Measurements from ENCODE around the gene CAMK1D.

The CAMK1D gene

DNA sequence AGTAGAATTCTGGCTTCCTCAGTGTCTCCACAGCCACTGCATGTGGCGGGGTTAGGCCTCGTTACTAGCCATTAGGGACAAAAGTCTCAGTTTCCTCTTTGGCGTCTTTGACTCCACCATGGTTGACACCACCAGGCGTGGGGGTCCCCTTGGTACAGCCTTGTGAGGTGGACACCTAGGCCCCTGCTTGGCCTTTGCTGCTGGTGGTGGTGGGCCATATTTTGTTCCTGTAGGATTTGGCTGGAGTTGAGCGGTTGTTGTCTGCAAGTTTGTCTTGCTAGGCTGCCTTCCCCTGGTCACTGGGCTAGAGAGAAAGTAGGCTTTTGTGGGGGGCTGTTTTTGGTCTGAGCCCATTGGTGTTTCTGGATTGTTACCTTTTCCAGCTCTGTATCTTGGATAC is 272.7 kb downstream of the CAMK1D start:
- Histone ChIP-seq H3K27ac (no peak overlapping the region), H3K4me3 (no peak overlapping the region), H3K36me3 (no peaks in the 10 kb centered on the region), H3K4me1 (peaks cover 6 to 32% (median 16%) of the 10 kb centered on the region in 10 experiments; a peak in 18 of 20 replicates), H3K27me3 (no peaks in the 10 kb centered on the region), H4K20me1 (peaks cover 0 to 3% (median 0%) of the 10 kb centered on the region in 11 experiments; a peak in 2 of 22 replicates), H3K9ac (no peak overlapping the region), H3K9me3 (replicated peaks in 1 of 11) (peaks cover 0 to 16% (median 5%) of the 10 kb centered on the region in 11 experiments; a peak in 9 of 22 replicates), H3K4me2 (no peak overlapping the region)
- TF ChIP-seq Cebpa-rat (IDR thresholded peaks at IDR 0.05): no peak

DNA sequence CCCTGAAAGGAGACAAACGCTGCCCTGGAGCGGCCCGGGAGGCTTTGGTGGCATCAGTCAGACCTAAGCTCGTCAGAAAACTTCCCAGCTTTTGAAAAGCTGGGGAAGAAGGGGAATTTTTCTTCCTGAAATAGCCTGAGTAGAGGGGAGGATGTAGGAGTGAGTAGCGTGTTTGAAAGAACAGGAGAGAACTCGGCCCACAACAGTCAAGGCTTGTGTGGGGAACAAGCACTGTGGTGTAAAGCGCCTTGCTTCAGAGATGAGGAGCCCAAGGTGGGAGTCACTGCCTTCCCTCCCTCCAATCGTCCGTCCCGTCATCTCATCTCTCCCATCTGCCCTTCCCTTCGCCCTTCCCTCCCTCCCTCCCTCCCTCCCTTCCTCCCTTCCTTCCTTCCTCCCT is 273.3 kb downstream of the CAMK1D start:
- Histone ChIP-seq H3K4me1 (peaks cover 3 to 25% (median 14%) of the 10 kb centered on the region in 10 experiments; a peak in 18 of 20 replicates), H4K20me1 (no peaks in the 10 kb centered on the region; a peak in 1 of 22 replicates), H3K36me3 (no peaks in the 10 kb centered on the region), H3K9me3 (replicated peaks in 1 of 11) (peaks cover 0 to 16% (median 5%) of the 10 kb centered on the region in 11 experiments; a peak in 9 of 22 replicates), H3K4me3 (no peak overlapping the region), H3K4me2 (no peak overlapping the region), H3K27me3 (no peaks in the 10 kb centered on the region), H3K27ac (no peak overlapping the region), H3K9ac (no peak overlapping the region)
- TF ChIP-seq Cebpa-rat (IDR thresholded peaks at IDR 0.05): no peak

DNA sequence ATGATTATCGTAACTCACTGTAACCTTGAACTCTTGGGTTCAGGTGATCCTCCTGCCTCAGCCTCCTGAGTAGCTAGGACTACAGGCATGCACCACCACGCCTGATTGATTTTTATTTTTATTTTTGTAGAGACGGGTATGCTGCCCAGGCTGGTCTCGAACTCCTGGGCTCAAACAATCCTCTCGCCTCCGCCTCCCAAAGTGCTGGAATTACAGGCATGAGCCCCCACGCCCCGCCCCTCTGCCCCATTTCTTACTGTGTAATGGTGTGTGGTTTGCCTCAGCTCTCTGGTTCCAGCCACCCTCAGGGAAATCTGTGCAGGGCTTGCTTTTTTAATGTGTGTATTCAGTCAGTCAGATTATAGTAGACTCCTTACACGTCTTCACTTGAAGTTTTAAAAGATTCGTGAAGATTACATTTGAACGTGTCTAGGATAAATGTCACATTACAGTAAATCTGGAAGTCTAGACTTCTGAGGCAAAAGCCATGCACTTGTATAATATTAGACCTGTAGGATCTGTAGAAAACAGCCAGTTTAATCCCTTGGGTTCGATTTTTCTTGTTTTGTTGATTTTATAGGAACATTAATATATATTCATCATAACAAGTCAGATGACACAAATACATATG is 276.2 kb downstream of the CAMK1D start:
- no peaks in the 10 kb centered on the region for H4K20me1 ChIP-seq
- H3K36me3 ChIP-seq: 0 out of 22 replicates have a peak, but pooled peaks cover 0 to 1% (median 0%) of the 10 kb centered on the region in 11 experiments
- no peak for TF ChIP-seq Cebpa-rat (IDR thresholded peaks at IDR 0.05)
- peaks cover 0 to 16% (median 6%) of the 10 kb centered on the region in 11 experiments; a peak in 12 of 22 replicates for H3K9me3 ChIP-seq (replicated peaks in 1 of 11)
- H3K4me1 ChIP-seq: peaks cover 0 to 7% (median 3%) of the 10 kb centered on the region in 10 experiments; a peak in 11 of 20 replicates
- H3K27ac ChIP-seq: no peak overlapping the region
- no peak overlapping the region for H3K4me3 ChIP-seq
- no peak overlapping the region for H3K9ac ChIP-seq
- no peaks in the 10 kb centered on the region for H3K27me3 ChIP-seq
- H3K4me2 ChIP-seq: no peak overlapping the region

DNA sequence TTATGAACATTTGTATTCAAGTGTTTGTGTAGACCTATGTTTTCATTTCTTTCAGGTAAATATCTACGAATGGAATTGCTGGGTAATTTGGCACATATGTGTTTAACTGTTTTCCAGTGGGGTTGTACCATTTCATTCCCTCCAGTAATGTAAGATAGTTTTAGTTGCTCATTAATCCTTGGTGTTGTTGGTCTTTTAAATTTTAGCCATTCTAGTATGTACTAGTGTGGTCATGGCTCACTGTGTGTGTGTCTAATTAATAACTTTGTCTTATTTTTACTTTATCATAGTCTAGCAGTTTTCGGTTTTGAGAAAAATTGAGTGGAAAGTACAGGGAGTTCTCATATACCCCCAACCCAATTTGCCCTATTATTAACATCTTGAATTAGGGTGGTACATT is 278.8 kb downstream of the CAMK1D start:
- Histone ChIP-seq H3K4me2 (no peak overlapping the region), H4K20me1 (no peaks in the 10 kb centered on the region), H3K4me1 (peaks cover 0 to 7% (median 0%) of the 10 kb centered on the region in 10 experiments; a peak in 4 of 20 replicates), H3K36me3 (peaks cover 0 to 15% (median 0%) of the 10 kb centered on the region in 11 experiments; a peak in 1 of 22 replicates), H3K4me3 (no peak overlapping the region), H3K27me3 (no peaks in the 10 kb centered on the region), H3K9ac (no peak overlapping the region), H3K27ac (no peak overlapping the region), H3K9me3 (replicated peaks in 1 of 11) (peaks cover 0 to 18% (median 0%) of the 10 kb centered on the region in 11 experiments; a peak in 8 of 22 replicates)
- TF ChIP-seq Cebpa-rat (IDR thresholded peaks at IDR 0.05): no peak

DNA sequence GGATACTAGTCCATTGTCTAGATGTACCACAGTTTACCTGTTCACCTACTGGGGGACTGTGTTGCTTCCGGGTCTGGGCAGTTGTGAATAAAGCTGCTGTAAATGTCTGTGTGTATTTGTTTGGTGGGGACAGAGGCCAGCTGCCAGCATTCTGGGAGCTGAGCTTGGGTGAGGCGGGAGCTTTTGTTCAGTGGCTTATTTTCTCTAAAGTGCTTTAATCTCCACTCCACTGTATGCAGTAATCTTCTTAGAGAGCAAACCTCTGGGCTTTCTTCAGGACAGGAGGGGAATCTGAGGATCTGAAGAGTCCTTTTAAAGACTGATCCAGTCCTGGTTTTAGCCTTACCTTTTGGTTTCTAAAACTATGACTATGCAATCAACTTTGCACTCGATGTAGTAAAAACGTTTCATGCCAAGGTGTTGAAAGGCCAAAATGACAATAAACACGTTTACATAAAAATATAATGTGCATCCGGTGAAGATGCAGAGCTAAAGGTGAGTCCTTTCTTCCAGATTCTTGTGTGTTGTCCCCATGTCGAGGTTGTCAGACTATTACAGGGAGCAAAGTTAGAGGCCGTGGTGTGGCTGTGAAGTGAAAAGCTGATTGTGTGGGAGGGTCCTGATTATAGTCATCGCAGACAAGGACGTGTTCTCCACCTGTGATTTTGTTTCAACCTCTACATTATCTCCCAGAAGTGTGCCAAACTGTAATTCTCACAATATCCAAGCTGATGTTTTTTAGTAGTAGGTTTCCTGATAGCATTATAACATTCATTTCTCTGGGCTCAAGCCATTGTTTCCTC is 279.8 kb downstream of the CAMK1D start:
- no peaks in the 10 kb centered on the region for H3K27me3 ChIP-seq
- no peak for TF ChIP-seq Cebpa-rat (IDR thresholded peaks at IDR 0.05)
- peaks cover 0 to 8% (median 0%) of the 10 kb centered on the region in 10 experiments; a peak in 4 of 20 replicates for H3K4me1 ChIP-seq
- no peak overlapping the region for H3K4me2 ChIP-seq
- H3K9ac ChIP-seq: no peak overlapping the region
- H3K27ac ChIP-seq: no peak overlapping the region
- no peaks in the 10 kb centered on the region; a peak in 2 of 22 replicates for H4K20me1 ChIP-seq
- no peak overlapping the region for H3K4me3 ChIP-seq
- H3K36me3 ChIP-seq: peaks cover 0 to 15% (median 0%) of the 10 kb centered on the region in 11 experiments; a peak in 1 of 22 replicates
- H3K9me3 ChIP-seq (replicated peaks in 1 of 11): peaks cover 0 to 18% (median 0%) of the 10 kb centered on the region in 11 experiments; a peak in 8 of 22 replicates

DNA sequence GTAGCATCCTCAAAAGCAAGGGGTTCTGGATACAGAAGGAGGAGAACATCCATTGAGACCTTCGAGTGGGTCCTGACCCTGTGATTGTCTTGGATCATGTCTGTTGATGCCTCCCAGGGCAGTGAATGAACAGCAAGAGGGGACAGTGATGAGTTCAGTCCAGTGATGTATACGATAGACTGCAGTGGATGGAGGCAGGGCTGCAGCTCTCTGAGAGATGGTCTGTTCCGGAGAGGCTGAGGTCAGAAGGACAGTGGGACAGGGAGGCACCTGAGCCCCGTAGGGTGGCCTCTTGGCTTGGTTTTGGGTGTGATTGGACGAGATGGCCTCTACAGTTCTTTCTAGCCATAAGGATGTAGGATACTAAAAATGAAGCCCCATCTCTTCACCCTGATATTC is 280.4 kb downstream of the CAMK1D start:
- H3K9ac ChIP-seq: no peak overlapping the region
- H3K27ac ChIP-seq: no peak overlapping the region
- no peaks in the 10 kb centered on the region for H3K27me3 ChIP-seq
- H3K36me3 ChIP-seq: peaks cover 0 to 15% (median 0%) of the 10 kb centered on the region in 11 experiments; a peak in 1 of 22 replicates
- TF ChIP-seq Cebpa-rat (IDR thresholded peaks at IDR 0.05): no peak
- no peak overlapping the region for H3K4me3 ChIP-seq
- peaks cover 0 to 8% (median 0%) of the 10 kb centered on the region in 10 experiments; a peak in 4 of 20 replicates for H3K4me1 ChIP-seq
- H3K9me3 ChIP-seq (replicated peaks in 1 of 11): peaks cover 0 to 18% (median 0%) of the 10 kb centered on the region in 11 experiments; a peak in 8 of 22 replicates
- no peak overlapping the region for H3K4me2 ChIP-seq
- H4K20me1 ChIP-seq: no peaks in the 10 kb centered on the region; a peak in 2 of 22 replicates

DNA sequence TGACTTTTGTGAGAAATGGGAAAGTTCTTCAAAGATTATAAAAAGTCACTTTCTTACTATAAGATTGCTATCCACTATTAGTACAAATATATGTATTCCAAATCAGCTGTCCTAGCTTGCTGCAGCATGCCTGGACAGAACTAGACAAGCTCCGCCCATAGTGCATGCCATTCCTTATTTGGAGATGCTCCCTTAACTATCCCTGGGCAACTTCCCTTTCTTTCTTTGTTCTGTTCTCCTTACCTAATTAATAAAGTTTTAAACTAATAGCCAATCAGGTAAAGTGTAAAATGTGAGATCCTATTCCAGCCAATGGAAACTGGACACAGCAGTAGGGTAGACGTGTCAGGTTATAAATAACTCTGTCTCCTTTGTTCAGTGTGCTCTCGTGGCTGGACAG is 281.9 kb downstream of the CAMK1D start:
- Histone ChIP-seq H3K36me3 (peaks cover 0 to 15% (median 0%) of the 10 kb centered on the region in 11 experiments; a peak in 1 of 22 replicates), H4K20me1 (peaks cover 0 to 4% (median 0%) of the 10 kb centered on the region in 11 experiments; a peak in 4 of 22 replicates), H3K27ac (no peak overlapping the region), H3K4me2 (no peak overlapping the region), H3K9ac (no peak overlapping the region), H3K4me1 (peaks cover 0 to 11% (median 3%) of the 10 kb centered on the region in 10 experiments; a peak in 12 of 20 replicates), H3K27me3 (no peaks in the 10 kb centered on the region), H3K4me3 (no peak overlapping the region), H3K9me3 (replicated peaks in 1 of 11) (peaks cover 0 to 18% (median 0%) of the 10 kb centered on the region in 11 experiments; a peak in 8 of 22 replicates)
- no peak for TF ChIP-seq Cebpa-rat (IDR thresholded peaks at IDR 0.05)

DNA sequence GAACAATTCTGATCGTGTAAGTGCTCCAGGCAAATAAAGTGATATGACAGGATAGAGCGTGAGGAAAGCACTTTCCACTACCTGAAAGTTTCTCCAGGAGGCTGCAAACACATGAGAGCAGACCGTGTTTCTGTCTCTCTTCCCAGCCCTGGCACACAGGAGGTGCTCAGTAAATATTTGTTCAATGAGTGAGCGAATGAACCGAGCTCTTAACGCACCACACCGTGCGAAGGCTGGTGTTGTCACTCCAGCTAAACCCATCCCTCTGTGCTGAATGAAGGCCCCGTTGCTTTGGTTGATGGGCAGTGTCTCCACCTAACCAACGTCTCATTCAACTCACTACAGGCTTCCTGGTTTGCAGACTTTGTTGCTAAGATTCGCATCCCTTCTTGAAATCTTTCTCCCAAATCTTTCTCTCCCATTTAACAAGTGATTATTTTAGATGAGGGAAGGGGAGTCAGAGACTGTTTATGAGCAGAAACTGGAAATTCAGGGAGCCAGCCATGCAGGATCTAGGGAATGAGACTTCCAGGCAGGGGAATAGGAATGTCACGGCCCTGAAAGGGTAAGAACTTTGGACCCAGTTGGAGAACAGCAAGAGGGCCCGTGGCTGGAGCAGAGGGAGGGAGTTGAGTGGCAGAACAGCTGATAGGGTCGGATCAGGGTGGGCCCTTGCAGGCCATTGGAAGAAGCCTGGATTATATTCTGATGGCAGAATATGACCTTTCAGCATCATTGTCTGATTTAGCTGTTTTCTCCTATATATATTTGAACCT is 282.6 kb downstream of the CAMK1D start:
- TF ChIP-seq Cebpa-rat (IDR thresholded peaks at IDR 0.05): no peak
- H4K20me1 ChIP-seq: peaks cover 0 to 5% (median 0%) of the 10 kb centered on the region in 11 experiments; a peak in 4 of 22 replicates

More for the DNA sequence above, 282.6 kb downstream of the CAMK1D start:
- no peak overlapping the region for H3K4me3 ChIP-seq
- H3K4me1 ChIP-seq: peaks cover 0 to 19% (median 11%) of the 10 kb centered on the region in 10 experiments; a peak in 12 of 20 replicates
- no peak overlapping the region for H3K27ac ChIP-seq
- peaks cover 0 to 18% (median 0%) of the 10 kb centered on the region in 11 experiments; a peak in 8 of 22 replicates for H3K9me3 ChIP-seq (replicated peaks in 1 of 11)
- no peak overlapping the region for H3K4me2 ChIP-seq
- H3K9ac ChIP-seq: no peak overlapping the region
- no peaks in the 10 kb centered on the region for H3K27me3 ChIP-seq
- H3K36me3 ChIP-seq: peaks cover 0 to 15% (median 0%) of the 10 kb centered on the region in 11 experiments; a peak in 1 of 22 replicates
